T-cell (primary cell): ENCODE data around the gene ZNF714. TPM values are rescaled to one million over a fixed set of nuclear protein-coding genes. Genes with fewer than 3 reads are reported as not detected.
A peak's percentile ranks its signal among the peaks of the same experiment; 100 is the strongest.

Experiments
- ATAC-seq, 4 experiments: fragments of 200-7000 bp in 3 of 4; fragments of 150-1000 bp in 1 of 4; cut with Tn5 transposase; replicated peaks in 1 of 4; 1 replicate in 3 of 4; 2 replicates in 1 of 4; pipeline ENCODE4 v1.10.0; 2021; ENCODE audit warnings: moderate library complexity in 3 of 4, mild to moderate bottlenecking in 2 of 4, moderate number of reproducible peaks in 1 of 4
- CTCF ChIA-PET, 2 donors: fragments of 300-600 bp; sonication (Branson Sonifier 250); formaldehyde crosslinking; loops; one replicate each; lab custom pipeline; 2022; ENCODE audit warnings: antibody characterized with exemption in 2 of 2; lab: Charles Lee
- POLR2A ChIA-PET, 2 donors: fragments of 300-600 bp; sonication (Branson Sonifier 250); formaldehyde crosslinking; loops; one replicate each; lab custom pipeline; 2022; ENCODE audit warnings: antibody characterized with exemption in 2 of 2; lab: Charles Lee
- DNase-seq, 35 experiments: peaks; one replicate each; pipeline versions ENCODE4 v3.0.0 to v3.0.0-alpha.2; 2013 to 2023
- H3K27ac ChIP-seq: one replicate; pipeline ENCODE4 v1.5.1; 2013; ENCODE audit warnings: low read length
- H3K27me3 ChIP-seq, 2 experiments: replicated peaks in 1 of 2; 1 replicate in 1 of 2; 2 replicates in 1 of 2; pipeline versions ENCODE4 v1.6.1 to v1.7.0; 2013; ENCODE audit warnings: low read length in 1 of 2, mixed read lengths in 1 of 2; ENCODE audit not compliant: control insufficient read depth in 2 of 2, insufficient read depth in 2 of 2; ENCODE audit errors: extremely low read depth in 1 of 2
- H3K36me3 ChIP-seq, 2 donors: 1 replicate in 1 of 2; 2 replicates in 1 of 2; pipeline versions ENCODE4 v1.6.1 to v1.7.0; 2013; ENCODE audit warnings: low read length in 1 of 2; ENCODE audit not compliant: control insufficient read depth in 2 of 2, insufficient read depth in 1 of 2; ENCODE audit errors: extremely low read depth in 1 of 2
- H3K4me1 ChIP-seq, 2 experiments: 1 replicate in 1 of 2; 2 replicates in 1 of 2; pipeline versions ENCODE4 v1.6.1 to v1.7.0; 2013; ENCODE audit warnings: low read length in 2 of 2, mixed read lengths in 1 of 2; ENCODE audit not compliant: insufficient read depth in 2 of 2, control insufficient read depth in 1 of 2; ENCODE audit errors: extremely low read depth in 1 of 2
- H3K4me3 ChIP-seq, 2 donors: 1 replicate in 1 of 2; 2 replicates in 1 of 2; pipeline versions ENCODE4 v1.5.1 to v1.7.0; 2013; ENCODE audit warnings: mild to moderate bottlenecking in 2 of 2, low read length in 1 of 2, moderate library complexity in 1 of 2; ENCODE audit not compliant: control insufficient read depth in 1 of 2; ENCODE audit errors: extremely low read depth in 1 of 2
- H3K9me3 ChIP-seq: 2 replicates; pipeline ENCODE4 v1.7.0; 2013
- H3K27ac Mint-ChIP-seq, 2 donors: one replicate each; pipeline ENCODE4 v1.8.0; 2020 to 2021; ENCODE audit warnings: mild to moderate bottlenecking in 2 of 2, mixed read lengths in 2 of 2
- H3K27me3 Mint-ChIP-seq, 2 donors: one replicate each; pipeline ENCODE4 v1.8.0; 2021 to 2022; ENCODE audit warnings: mixed read lengths in 2 of 2
- H3K36me3 Mint-ChIP-seq: one replicate; pipeline ENCODE4 v1.8.0; 2021; ENCODE audit warnings: mixed read lengths
- H3K4me1 Mint-ChIP-seq, 3 donors: one replicate each; pipeline ENCODE4 v1.8.0; 2020 to 2022; ENCODE audit warnings: mixed read lengths in 3 of 3, mild to moderate bottlenecking in 1 of 3
- H3K4me3 Mint-ChIP-seq, 3 donors: one replicate each; pipeline ENCODE4 v1.8.0; 2020 to 2022; ENCODE audit warnings: mild to moderate bottlenecking in 3 of 3, mixed read lengths in 3 of 3, moderate library complexity in 3 of 3
- H3K9me3 Mint-ChIP-seq, 3 donors: one replicate each; pipeline ENCODE4 v1.8.0; 2020 to 2022; ENCODE audit warnings: mixed read lengths in 3 of 3
- WGBS: methylation state at CpG from one replicate; pipeline ENCODE4 v1.1.5; 2013; ENCODE audit warnings: missing lambda C conversion rate; ENCODE audit not compliant: insufficient coverage; 5-methylcytosine and 5-hydroxymethylcytosine counted together
- total RNA-seq, 35 experiments: library from RNA in 6 of 35; stranded (reverse) in 6 of 35; fragments of 120-200 nt in 1 of 35; gene quantifications; one replicate each; pipeline versions ENCODE4 v1.2.1 to v1.2.4 and lab custom pipeline; 2013 to 2026

Gene ZNF714
- total RNA-seq, 5 donors from 2014 or later (not counting 1 experiment from before 2014, with no cell fraction given), result 8.6 to 13.6 (median 9.8) TPM

DNA sequence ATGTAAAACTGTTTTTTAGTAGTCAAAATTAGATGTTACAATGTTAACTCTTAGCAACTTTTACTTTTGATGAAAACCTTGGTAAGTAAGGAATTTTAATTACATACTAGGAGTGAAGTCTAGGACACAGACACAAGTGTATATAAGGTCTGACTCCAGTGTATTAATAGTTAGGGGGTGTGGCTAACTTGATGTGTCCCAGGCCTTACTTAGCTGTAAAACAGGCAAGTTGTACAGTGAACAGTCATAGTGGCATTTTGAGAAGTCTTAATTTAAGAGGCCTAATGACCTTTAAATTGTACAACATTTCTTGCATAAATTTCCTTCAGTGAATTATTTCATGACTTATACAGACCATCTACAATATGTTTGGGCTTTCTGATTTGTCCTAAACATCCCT is 66.7 kb downstream of the ZNF714 start:
- Mint-ChIP-seq H3K9me3 (peaks cover 0 to 2% (median 2%) of the 10 kb centered on the region in 3 donors), H3K4me3 (no peak overlapping the region), H3K36me3 (peaks cover 88% of the 10 kb centered on the region), H3K27me3 (no peaks in the 10 kb centered on the region), H3K4me1 (peaks cover 40 to 55% (median 47%) of the 10 kb centered on the region in 3 donors), H3K27ac (no peak overlapping the region)
- no peaks in the 10 kb centered on the region for H3K27me3 ChIP-seq
- H3K36me3 ChIP-seq, result peaks cover 11 to 55% of the 10 kb centered on the region in 2 donors
- H3K4me3 ChIP-seq, result no peak overlapping the region
- CTCF ChIA-PET, result no interaction called here
- H3K9me3 ChIP-seq, result no peaks in the 10 kb centered on the region
- POLR2A ChIA-PET, result no interaction called here
- ATAC-seq, result no peak
- peaks cover 0 to 2% of the 10 kb centered on the region in 2 experiments for H3K4me1 ChIP-seq
- no peak overlapping the region for H3K27ac ChIP-seq
- DNase-seq, result no peak

DNA sequence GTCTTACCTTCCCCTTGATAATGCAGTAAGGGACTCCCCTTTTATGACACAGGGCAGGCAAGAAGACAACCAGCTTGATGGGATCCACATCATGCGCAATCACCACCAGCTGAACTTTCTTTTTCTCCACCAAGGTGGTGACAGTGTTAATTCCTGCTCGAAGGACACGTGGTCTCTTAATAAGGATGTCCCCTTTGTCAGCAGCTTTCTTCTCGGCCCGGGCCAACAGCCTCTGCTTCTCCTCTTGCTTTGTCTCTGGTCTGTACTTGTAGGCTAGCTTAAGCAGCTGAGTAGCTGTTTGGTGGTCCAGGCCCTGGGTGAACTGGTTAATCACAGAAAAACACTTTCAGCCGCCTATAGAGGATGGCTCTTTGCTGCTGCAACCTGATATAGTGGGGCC is 67.9 kb downstream of the ZNF714 start:
- Histone ChIP-seq H3K27ac (no peak overlapping the region), H3K4me3 (no peak overlapping the region), H3K9me3 (no peaks in the 10 kb centered on the region), H3K4me1 (peaks cover 0 to 2% of the 10 kb centered on the region in 2 experiments), H3K36me3 (peaks cover 11 to 50% of the 10 kb centered on the region in 2 donors), H3K27me3 (no peaks in the 10 kb centered on the region)
- Mint-ChIP-seq H3K27me3 (no peaks in the 10 kb centered on the region), H3K4me3 (no peak overlapping the region), H3K36me3 (peaks cover 86% of the 10 kb centered on the region), H3K4me1 (peaks cover 35 to 47% (median 37%) of the 10 kb centered on the region in 3 donors), H3K27ac (no peak overlapping the region), H3K9me3 (peaks cover 0 to 2% (median 2%) of the 10 kb centered on the region in 3 donors)
- WGBS, result 100% methylated on average over 2 of the region's 6 CpGs
- ChIA-PET CTCF (no interaction called here), POLR2A (no interaction called here)
- DNase-seq (no peak), ATAC-seq (no peak)

DNA sequence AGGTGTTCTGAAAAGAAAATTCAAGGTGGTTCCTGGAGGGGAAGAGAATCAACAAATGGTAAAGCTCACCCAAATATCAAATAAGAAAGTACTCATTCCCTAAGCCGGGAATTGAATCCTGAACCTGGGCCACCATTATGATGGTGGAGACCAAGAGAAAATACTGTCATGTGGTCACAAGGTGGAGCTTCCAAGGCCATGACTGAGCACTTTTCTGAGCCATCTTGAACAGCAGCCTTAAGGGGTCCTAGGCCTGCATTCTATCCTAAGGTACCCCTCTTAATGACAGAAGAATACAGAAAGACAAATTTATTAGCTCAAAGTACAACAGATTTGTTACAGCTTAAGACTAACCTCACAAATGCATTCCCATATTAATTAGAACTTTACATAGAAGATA is 69.5 kb downstream of the ZNF714 start:
- Histone ChIP-seq H3K4me1 (no peaks in the 10 kb centered on the region), H3K27me3 (no peaks in the 10 kb centered on the region), H3K9me3 (no peaks in the 10 kb centered on the region), H3K36me3 (peaks cover 8 to 41% of the 10 kb centered on the region in 2 donors), H3K4me3 (no peak overlapping the region), H3K27ac (no peak overlapping the region)
- no peak for DNase-seq
- ATAC-seq, result no peak
- Mint-ChIP-seq H3K36me3 (peaks cover 87% of the 10 kb centered on the region), H3K4me3 (no peak overlapping the region), H3K27me3 (no peaks in the 10 kb centered on the region), H3K4me1 (peaks cover 27 to 52% (median 41%) of the 10 kb centered on the region in 3 donors), H3K27ac (no peak overlapping the region), H3K9me3 (peaks cover 2 to 11% (median 6%) of the 10 kb centered on the region in 3 donors)
- WGBS, result 100% methylated on average over 1 of the region's 1 CpG
- ChIA-PET POLR2A (interaction anchor here in 1 of 2 donors (0.7 kb wide), 1 partner anchor 830 kb away, joined by 4 read pairs; no protein-coding TSS in a partner anchor), CTCF (interaction anchor here in 1 of 2 donors (0.6 kb wide), 1 partner anchor 918 kb away, joined by 3 read pairs; no protein-coding TSS in a partner anchor)

DNA sequence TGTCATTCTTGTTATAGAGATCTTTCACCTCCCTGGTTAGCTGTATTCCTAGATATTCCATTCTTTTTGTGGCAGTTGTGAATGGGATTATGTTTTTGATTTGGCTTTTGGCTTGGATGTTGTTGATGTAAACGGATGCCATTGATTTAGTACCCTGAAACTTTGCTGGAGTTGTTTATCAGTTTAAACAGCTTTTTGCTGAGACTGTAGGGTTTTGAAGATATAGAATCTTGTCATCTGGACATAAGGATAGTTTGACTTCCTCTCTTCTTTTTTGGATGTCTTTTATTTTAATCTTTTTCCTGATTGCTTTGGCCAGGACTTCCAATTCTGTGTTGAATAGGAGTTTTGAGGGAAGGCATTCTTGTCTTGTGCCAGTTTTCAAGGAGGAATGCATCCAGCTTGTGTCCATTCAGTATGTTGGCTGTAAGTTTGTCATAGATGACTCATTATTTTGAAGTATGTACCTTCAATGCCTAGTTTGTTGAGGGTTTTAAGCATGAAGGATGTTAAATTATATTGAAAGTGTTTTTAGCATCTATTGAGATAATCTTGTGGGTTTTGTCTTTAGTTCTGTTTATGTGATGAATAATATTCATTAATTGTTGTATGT is 76.6 kb downstream of the ZNF714 start:
- Histone ChIP-seq H3K4me1 (no peaks in the 10 kb centered on the region), H3K4me3 (no peak overlapping the region), H3K9me3 (no peaks in the 10 kb centered on the region), H3K36me3 (peaks cover 7 to 18% of the 10 kb centered on the region in 2 donors), H3K27me3 (no peaks in the 10 kb centered on the region), H3K27ac (no peak overlapping the region)
- Mint-ChIP-seq H3K27me3 (no peaks in the 10 kb centered on the region), H3K9me3 (peaks cover 6 to 19% (median 9%) of the 10 kb centered on the region in 3 donors), H3K4me3 (no peak overlapping the region), H3K27ac (no peak overlapping the region), H3K4me1 (peaks cover 24 to 38% (median 35%) of the 10 kb centered on the region in 3 donors), H3K36me3 (peaks cover 75% of the 10 kb centered on the region)
- CTCF ChIA-PET, result interaction anchor here in 1 of 2 donors (0.6 kb wide), 1 partner anchor 81 kb away, joined by 5 read pairs; no protein-coding TSS in a partner anchor
- ATAC-seq, result no peak
- POLR2A ChIA-PET, result no interaction called here
- DNase-seq, result no peak
- WGBS, result 100% methylated on average over 1 of the region's 1 CpG

DNA sequence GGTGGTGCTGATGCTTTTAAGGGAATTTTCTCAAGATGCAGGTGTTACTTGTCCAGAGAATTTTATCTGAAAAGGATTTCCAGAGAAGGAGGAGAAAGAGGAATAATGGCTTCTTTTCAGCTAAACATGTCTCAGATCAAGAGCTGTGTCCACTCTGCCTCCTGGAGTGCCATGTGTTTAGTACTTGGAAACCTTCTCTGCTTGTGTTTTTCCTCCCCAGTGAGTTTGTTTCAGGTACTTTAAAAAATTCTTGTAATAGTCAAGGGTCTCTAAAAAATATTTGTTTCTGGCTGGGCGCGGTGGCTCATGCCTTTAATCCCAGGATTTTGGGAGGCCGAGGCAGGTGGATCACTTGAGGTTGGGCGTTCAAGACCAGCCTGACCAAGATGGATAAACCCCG is 82.5 kb downstream of the ZNF714 start:
- POLR2A ChIA-PET, result no interaction called here
- Mint-ChIP-seq H3K36me3 (peaks cover 70% of the 10 kb centered on the region), H3K4me3 (no peak overlapping the region), H3K27me3 (no peaks in the 10 kb centered on the region), H3K4me1 (peaks cover 7 to 26% (median 22%) of the 10 kb centered on the region in 3 donors), H3K27ac (peak overlapping the region in 1 of 2 donors; percentile 34), H3K9me3 (no peaks in the 10 kb centered on the region)
- no peak for ATAC-seq
- CTCF ChIA-PET, result no interaction called here
- no CpG with 5 or more reads among the region's 5 CpGs for WGBS
- Histone ChIP-seq H3K27me3 (no peaks in the 10 kb centered on the region), H3K9me3 (no peaks in the 10 kb centered on the region), H3K4me1 (no peaks in the 10 kb centered on the region), H3K27ac (no peak overlapping the region), H3K36me3 (peaks cover 21 to 22% of the 10 kb centered on the region in 2 donors), H3K4me3 (no peak overlapping the region)
- DNase-seq, result no peak

GRCh38 chr19:21166436-21166835 is 84.4 kb downstream of the ZNF714 start:
- no peak overlapping the region for H3K27ac ChIP-seq
- Mint-ChIP-seq H3K9me3 (peaks cover 0 to 4% (median 0%) of the 10 kb centered on the region in 3 donors), H3K36me3 (peaks cover 70% of the 10 kb centered on the region), H3K4me1 (peaks cover 0 to 17% (median 13%) of the 10 kb centered on the region in 3 donors), H3K27ac (no peak overlapping the region), H3K4me3 (no peak overlapping the region), H3K27me3 (no peaks in the 10 kb centered on the region)
- H3K4me3 ChIP-seq, result no peak overlapping the region
- POLR2A ChIA-PET, result no interaction called here
- H3K36me3 ChIP-seq, result peaks cover 19 to 24% of the 10 kb centered on the region in 2 donors
- no peaks in the 10 kb centered on the region for H3K27me3 ChIP-seq
- no peak for ATAC-seq
- DNase-seq, result no peak
- no peaks in the 10 kb centered on the region for H3K9me3 ChIP-seq
- CTCF ChIA-PET, result no interaction called here
- WGBS, result no CpG with 5 or more reads among the region's 2 CpGs
- no peaks in the 10 kb centered on the region for H3K4me1 ChIP-seq
